Pancreas (tissue), 10 donors: ENCODE measurements around the gene ALPL. TPM values are rescaled to one million over a fixed set of nuclear protein-coding genes. Genes with fewer than 3 reads are reported as not detected.

Experiments used
- ATAC-seq, 4 donors: fragments of 200-7000 bp; cut with Tn5 transposase; one replicate each; pipeline versions ENCODE4 v1.8.0 to v1.9.1; 2020; ENCODE audit warnings: mild to moderate bottlenecking in 4 of 4, moderate library complexity in 4 of 4
- DNase-seq, 6 donors: peaks; one replicate each; pipeline ENCODE4 v3.0.0-alpha.2; 2020
- FAIRE-seq: peaks from 2 replicates; lab custom pipeline; 2012; peaks lifted over from hg19 to GRCh38; lab: Jason Lieb, UNC
- H3K27ac ChIP-seq, 4 donors: fragments of 200-600 bp; sonication (generic); 1 replicate in 3 of 4; 2 replicates in 1 of 4; pipeline versions ENCODE4 v1.5.0 to v1.8.0; 2020
- H3K27me3 ChIP-seq, 4 donors: fragments of 200-600 bp; one replicate each; pipeline ENCODE4 v1.8.0; 2021
- H3K36me3 ChIP-seq, 3 donors: fragments of 200-600 bp; sonication (generic) in 1 of 3; one replicate each; pipeline versions ENCODE4 v1.5.0 to v1.8.0; 2020 to 2021
- H3K4me1 ChIP-seq, 3 donors: fragments of 200-600 bp; one replicate each; pipeline ENCODE4 v1.8.0; 2021
- H3K4me3 ChIP-seq, 4 donors: fragments of 200-600 bp; sonication (generic) in 2 of 4; one replicate each; pipeline versions ENCODE4 v1.5.0 to v1.8.0; 2020 to 2021
- H3K9me3 ChIP-seq, 4 donors: fragments of 200-600 bp; one replicate each; pipeline ENCODE4 v1.8.0; 2021
- WGBS, 2 donors: extraction: QIAGEN DNeasy Blood & Tissue Kit; methylation state at CpG; one replicate each; pipeline ENCODE4 v1.1.7; 2013; 5-methylcytosine and 5-hydroxymethylcytosine counted together
- intact Hi-C, 3 donors: fragments of 100-400 bp; cut with DNase I; formaldehyde crosslinking; loops; one replicate each; pipeline versions ENCODE4 v1.11.1 to v1.14.2; 2022
- polyA plus RNA-seq, 2 donors: library from polyadenylated mRNA; stranded (reverse); fragments of 200-250 nt; gene quantifications; one replicate each; pipeline ENCODE4 v1.2.3, GENCODE V29; 2013
- total RNA-seq, 6 donors: library from RNA; stranded (reverse); fragmentation: NEBNext Ultra II Directional in 4 of 6; extraction: Animal tissue kit (Norgen Biotek cat#: 25700) in 4 of 6; gene quantifications; one replicate each; pipeline versions ENCODE4 v1.2.1 to v1.2.4, GENCODE V29; 2021 to 2023
- TF ChIP-seq, protein P1 (sequence below), 4 donors: fragments of 200-600 bp; sonication (generic) in 3 of 4; IDR thresholded peaks; one replicate each; pipeline versions ENCODE4 v1.5.0 to v1.8.0; 2021; ENCODE audit warnings: antibody characterized with exemption in 4 of 4
- donor health status: healthy with polysubstance abuse.
- donor health status: DM: no; HTN: no; CAD: no; lungs with moderate emphysema.
- donor health status: DM: no; HTN: no; CAD: no.
- donor health status: control.
- donor health status: control.
- donor health status: Bipolar disorder and iron deficiency.
- donor health status: DM: yes; HTN: yes; CAD: no.
- donor health status: DM: no; HTN: no; CAD: no.
- donor health status: DM: no; HTN: no; CAD: no.
- donor health status: DM: yes; HTN: yes; CAD: no.

Gene ALPL
- total and polyA plus RNA-seq, 8 donors: 0.63 to 6.7 (median 3.0) TPM

DNA sequence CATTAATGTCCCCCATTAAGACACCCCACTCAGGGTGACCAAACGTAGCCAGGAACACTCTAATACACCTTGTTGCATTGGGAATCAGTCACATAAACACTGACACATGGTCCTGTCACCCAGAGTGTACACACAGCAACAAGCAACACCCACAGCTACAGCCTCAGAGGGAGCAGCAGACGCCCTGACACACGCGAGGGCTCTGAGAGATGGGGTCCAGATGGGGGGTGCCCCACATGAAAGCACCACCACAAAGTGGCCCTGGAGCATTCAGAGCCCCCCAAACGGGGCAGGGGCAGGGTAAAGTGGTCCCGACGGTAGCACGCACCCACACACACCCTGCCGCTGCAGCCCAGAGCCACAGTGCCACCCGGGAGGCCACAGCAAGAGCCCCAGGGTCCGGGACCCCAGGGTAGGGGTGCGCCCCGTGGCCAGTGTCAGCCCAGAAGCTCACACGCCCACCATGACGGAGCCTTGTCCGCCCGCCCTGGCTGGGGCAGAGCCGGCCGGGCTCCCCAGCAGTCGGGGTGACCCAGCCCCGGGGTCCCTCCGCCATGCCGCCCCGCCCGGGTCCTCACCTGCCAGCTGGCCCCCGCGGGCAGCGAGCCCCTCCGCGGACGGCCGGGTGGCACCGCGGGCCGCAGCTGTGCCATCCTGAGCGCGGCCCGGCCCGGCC is 112.7 kb downstream of the ALPL start:
- Histone ChIP-seq H3K27me3 (no peaks in the 10 kb centered on the region), H3K4me1 (peaks cover 30 to 48% (median 42%) of the 10 kb centered on the region in 3 donors), H3K36me3 (no peaks in the 10 kb centered on the region), H3K9me3 (no peaks in the 10 kb centered on the region), H3K4me3 (peak overlapping the region; percentile 64 to 92 (median 84)), H3K27ac (peak overlapping the region; percentile 58 to 80 (median 70))
- WGBS, 2 donors: 4 to 5% methylated on average over 26 to 39 of the region's 39 CpGs
- DNase-seq (peak in 2 of 6 donors; percentile 65 to 84), FAIRE-seq (no peak), ATAC-seq (no peak)
- intact Hi-C loops: no loop called here
- TF ChIP-seq, protein P1, sequence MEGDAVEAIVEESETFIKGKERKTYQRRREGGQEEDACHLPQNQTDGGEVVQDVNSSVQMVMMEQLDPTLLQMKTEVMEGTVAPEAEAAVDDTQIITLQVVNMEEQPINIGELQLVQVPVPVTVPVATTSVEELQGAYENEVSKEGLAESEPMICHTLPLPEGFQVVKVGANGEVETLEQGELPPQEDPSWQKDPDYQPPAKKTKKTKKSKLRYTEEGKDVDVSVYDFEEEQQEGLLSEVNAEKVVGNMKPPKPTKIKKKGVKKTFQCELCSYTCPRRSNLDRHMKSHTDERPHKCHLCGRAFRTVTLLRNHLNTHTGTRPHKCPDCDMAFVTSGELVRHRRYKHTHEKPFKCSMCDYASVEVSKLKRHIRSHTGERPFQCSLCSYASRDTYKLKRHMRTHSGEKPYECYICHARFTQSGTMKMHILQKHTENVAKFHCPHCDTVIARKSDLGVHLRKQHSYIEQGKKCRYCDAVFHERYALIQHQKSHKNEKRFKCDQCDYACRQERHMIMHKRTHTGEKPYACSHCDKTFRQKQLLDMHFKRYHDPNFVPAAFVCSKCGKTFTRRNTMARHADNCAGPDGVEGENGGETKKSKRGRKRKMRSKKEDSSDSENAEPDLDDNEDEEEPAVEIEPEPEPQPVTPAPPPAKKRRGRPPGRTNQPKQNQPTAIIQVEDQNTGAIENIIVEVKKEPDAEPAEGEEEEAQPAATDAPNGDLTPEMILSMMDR (IDR thresholded peaks at IDR 0.05): no peak

DNA sequence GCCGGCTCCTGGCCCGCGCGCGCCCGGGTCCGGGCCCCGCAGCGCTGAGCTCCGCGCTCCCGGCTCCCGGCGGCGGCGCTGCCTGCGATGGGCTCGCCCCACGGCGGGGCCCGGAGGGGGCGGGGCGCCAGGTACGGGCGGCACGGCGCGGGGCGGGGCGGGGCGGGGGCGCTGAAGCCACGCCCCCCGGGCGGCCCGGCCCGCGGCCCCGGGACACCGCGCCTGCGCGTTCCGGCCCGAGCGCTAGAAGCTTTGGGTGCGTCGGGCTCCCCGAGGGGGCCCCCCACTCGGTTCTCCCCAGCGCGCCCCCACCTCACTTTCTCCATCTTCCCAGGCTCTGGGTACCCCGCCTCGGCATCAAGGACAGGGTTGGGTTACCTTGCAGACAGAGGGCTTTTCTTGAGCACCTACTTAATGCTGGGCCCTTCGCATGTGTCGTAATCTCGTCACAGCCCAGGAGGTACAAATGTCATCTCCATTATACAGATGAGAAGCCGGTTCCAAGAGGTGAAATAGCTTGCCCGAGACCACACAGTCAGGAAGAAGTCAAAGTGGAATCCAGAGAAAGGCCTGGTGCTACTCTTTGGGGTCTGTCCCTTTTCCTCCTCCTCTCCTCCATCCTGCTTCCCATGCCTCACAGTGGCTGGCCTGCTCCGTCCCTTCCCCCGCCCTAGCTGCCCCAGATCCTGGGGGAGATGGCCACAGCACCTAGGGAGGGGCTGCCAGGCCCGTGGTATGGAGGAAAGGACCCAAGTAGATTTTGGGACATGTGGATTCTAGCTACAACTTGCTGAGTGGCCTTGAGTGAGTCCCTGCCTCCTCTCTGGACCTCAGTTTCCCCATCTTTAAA is 113.5 kb downstream of the ALPL start:
- H3K27me3 ChIP-seq: no peaks in the 10 kb centered on the region
- DNase-seq (peak; percentile 66 to 93 (median 79)), ATAC-seq (peak; percentile 44 to 63 (median 50)), FAIRE-seq (no peak)
- H3K9me3 ChIP-seq: no peaks in the 10 kb centered on the region
- H3K4me3 ChIP-seq: peak overlapping the region in 3 of 4 donors; percentile 64 to 92 (median 87)
- H3K36me3 ChIP-seq: no peaks in the 10 kb centered on the region
- TF ChIP-seq, protein P1 (IDR thresholded peaks at IDR 0.05): no peak
- peaks cover 26 to 43% (median 42%) of the 10 kb centered on the region in 3 donors for H3K4me1 ChIP-seq
- peak overlapping the region; percentile 79 to 96 (median 92) for H3K27ac ChIP-seq
- intact Hi-C loops: no loop called here
- WGBS, 2 donors: 3 to 4% methylated on average over 36 to 62 of the region's 62 CpGs

DNA sequence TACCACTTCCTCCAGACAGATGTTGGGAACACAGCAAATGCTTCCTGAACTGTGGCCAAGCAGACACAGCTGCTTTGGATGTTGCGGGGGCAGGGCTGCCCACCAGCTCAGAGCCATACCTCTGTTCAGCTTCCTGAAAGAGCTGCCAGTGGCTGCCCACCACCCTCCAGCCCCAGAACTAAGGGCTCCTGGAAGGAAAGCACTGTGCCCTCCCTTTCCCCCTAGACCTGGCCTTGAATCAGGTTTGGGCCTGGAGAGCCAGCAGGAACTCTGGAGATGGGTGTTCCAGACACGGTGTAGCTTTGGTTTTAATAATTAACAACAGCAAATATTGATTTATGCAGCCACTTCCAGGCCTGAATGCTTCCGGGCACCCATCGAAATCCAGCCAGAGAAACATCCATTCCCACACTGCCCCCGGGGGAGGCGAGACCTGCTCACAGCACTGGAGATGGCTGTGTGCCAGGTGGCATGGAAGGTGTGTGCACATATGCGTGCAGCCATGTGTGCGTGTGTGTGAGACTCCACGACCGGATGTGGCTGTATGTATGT is 114.3 kb downstream of the ALPL start:
- FAIRE-seq (no peak), ATAC-seq (peak; percentile 71 to 81 (median 78)), DNase-seq (peak; percentile 94 to 98 (median 96))
- 11 to 16% methylated on average over 10 of the region's 10 CpGs for WGBS, 2 donors
- intact Hi-C loops: no loop called here
- H3K36me3 ChIP-seq: no peaks in the 10 kb centered on the region
- peak overlapping the region in 1 of 4 donors; percentile 1 for H3K4me3 ChIP-seq
- peak overlapping the region; percentile 79 to 96 (median 92) for H3K27ac ChIP-seq
- H3K27me3 ChIP-seq: no peaks in the 10 kb centered on the region
- H3K9me3 ChIP-seq: no peaks in the 10 kb centered on the region
- H3K4me1 ChIP-seq: peaks cover 26 to 36% (median 35%) of the 10 kb centered on the region in 3 donors
- TF ChIP-seq, protein P1 (IDR thresholded peaks at IDR 0.05): no peak

DNA sequence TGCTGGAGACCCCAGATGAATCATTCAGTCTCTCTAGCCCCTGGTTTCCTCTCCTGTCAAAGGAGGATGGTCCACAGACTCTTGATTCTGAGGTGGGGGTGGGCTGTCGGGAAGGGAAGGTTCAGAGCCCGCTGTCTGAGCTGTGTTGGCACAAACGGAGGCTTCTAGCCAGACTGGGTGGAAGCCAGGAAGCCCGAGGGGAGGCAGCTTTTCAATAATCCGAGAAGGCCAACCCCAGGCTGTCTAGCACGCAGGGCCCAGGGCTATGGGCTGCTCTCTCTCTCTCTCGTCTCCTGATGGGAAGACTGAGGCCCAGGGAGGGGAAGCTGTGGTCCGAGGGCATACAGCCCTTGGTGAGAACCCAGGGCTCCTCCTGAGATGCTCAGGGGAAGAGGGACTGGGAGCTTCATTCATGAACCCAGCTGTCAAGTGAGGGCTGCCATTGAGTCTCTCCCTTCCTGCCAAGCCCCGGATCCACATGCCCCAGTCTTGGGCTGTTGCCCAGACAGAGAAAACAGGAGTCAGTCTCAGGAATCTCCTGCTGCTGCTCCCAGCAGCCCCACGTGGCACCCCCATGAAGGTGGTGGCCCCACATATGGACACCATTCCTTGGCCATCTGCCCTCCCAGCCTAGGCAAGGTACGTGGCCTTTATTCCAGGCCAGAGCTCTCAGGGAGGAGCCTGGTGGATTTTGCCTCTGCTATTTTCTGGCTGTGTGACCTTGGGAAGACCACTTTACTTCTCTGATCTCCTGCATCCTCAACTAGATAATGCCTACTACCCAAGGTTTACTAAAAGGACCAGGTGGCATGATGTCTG is 115.6 kb downstream of the ALPL start:
- H3K4me1 ChIP-seq: peaks cover 24 to 32% (median 26%) of the 10 kb centered on the region in 3 donors
- 17 to 23% methylated on average over 11 of the region's 11 CpGs for WGBS, 2 donors
- FAIRE-seq: no peak
- peak overlapping the region in 1 of 4 donors; percentile 1 for H3K4me3 ChIP-seq
- peak overlapping the region; percentile 60 to 96 (median 86) for H3K27ac ChIP-seq
- peak; percentile 6 to 24 (median 17) for ATAC-seq
- no peaks in the 10 kb centered on the region for H3K27me3 ChIP-seq
- TF ChIP-seq, protein P1 (IDR thresholded peaks at IDR 0.05): no peak
- peak in 4 of 6 donors; percentile 61 to 76 (median 69) for DNase-seq
- H3K36me3 ChIP-seq: no peaks in the 10 kb centered on the region
- intact Hi-C loops: no loop called here
- H3K9me3 ChIP-seq: no peaks in the 10 kb centered on the region
